OCI-LY3 (cell line): Measurements from ENCODE around the gene C12orf50.

Experiments used
- EZH2phosphoT487 ChIP-seq: fragments of 200-600 bp; shearing (Covaris generic); IDR thresholded peaks from 2 replicates; pipeline ENCODE4 v1.6.1; 2018; ENCODE audit warnings: antibody characterized with exemption, mixed run types, low read depth
- TF ChIP-seq, protein P1 (sequence below): fragments of 200-600, 300-600 bp; sonication (generic); IDR thresholded peaks from 2 replicates; pipeline ENCODE4 v1.5.1; 2014; ENCODE audit warnings: antibody characterized with exemption, low read length, low read depth

DNA sequence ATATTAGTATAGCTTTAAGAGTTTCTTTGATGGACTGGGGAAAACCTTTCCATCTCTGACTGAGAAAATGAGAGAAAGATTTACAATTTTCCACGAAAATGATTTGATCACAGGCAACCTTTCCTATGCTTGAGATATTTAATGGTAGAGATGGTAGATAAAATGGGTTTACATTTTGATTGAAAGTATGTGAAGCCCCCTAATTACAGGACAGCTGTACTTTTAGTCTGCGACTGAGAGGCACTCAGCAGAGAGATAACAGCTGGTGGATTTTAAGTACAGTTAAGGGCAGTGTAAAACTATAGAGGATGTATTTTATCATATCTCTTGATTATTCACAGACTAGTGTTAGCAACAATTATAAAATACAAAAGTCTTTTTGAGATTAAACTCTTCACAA lies 40.7 kb downstream of the C12orf50 start:
- TF ChIP-seq, protein P1, sequence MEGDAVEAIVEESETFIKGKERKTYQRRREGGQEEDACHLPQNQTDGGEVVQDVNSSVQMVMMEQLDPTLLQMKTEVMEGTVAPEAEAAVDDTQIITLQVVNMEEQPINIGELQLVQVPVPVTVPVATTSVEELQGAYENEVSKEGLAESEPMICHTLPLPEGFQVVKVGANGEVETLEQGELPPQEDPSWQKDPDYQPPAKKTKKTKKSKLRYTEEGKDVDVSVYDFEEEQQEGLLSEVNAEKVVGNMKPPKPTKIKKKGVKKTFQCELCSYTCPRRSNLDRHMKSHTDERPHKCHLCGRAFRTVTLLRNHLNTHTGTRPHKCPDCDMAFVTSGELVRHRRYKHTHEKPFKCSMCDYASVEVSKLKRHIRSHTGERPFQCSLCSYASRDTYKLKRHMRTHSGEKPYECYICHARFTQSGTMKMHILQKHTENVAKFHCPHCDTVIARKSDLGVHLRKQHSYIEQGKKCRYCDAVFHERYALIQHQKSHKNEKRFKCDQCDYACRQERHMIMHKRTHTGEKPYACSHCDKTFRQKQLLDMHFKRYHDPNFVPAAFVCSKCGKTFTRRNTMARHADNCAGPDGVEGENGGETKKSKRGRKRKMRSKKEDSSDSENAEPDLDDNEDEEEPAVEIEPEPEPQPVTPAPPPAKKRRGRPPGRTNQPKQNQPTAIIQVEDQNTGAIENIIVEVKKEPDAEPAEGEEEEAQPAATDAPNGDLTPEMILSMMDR, result no peak
- TF ChIP-seq EZH2phosphoT487, result no peak
